GM18870 (cell line): ENCODE measurements around the gene PAX4.

ENCODE experiments used
- ATAC-seq: cut with Tn5 transposase; IDR thresholded peaks from one replicate; pipeline ENCODE4 v1.9.1; 2021; ENCODE audit warnings: moderate library complexity; ENCODE audit not compliant: unreplicated experiment

PAX4 gene

GRCh38 chr7:127618042-127618441, at the start of gene PAX4:
PAX4 (minus strand) TSS chr7:127618142; CDS start chr7:127615928, 2,214 bp downstream.
- no peak for ATAC-seq

- peak; percentile 58 for ATAC-seq
Observed at GRCh38 chr7:127667017-127667670, 49.2 kb upstream of the PAX4 start.

- ATAC-seq, result no peak
Observed at GRCh38 chr7:127666602-127667001, 48.7 kb upstream of the PAX4 start.

- ATAC-seq, result no peak
Observed at GRCh38 chr7:127665922-127666321, 48.0 kb upstream of the PAX4 start.

- ATAC-seq, result no peak
Observed at GRCh38 chr7:127658970-127659630, 41.2 kb upstream of the PAX4 start.

- ATAC-seq, result no peak
Observed at GRCh38 chr7:127657500-127657899, 39.6 kb upstream of the PAX4 start.

- ATAC-seq, result no peak
Observed at GRCh38 chr7:127655720-127656119, 37.8 kb upstream of the PAX4 start.

GRCh38 chr7:127654404-127655394, 36.8 kb upstream of the PAX4 start:
- no peak for ATAC-seq

- ATAC-seq, result no peak
Observed at GRCh38 chr7:127653396-127653795, 35.5 kb upstream of the PAX4 start.

GRCh38 chr7:127652333-127653248, 34.6 kb upstream of the PAX4 start:
- peak; percentile 12 for ATAC-seq

- ATAC-seq, result peak; percentile 99
Observed at GRCh38 chr7:127651556-127652332, 33.8 kb upstream of the PAX4 start, which contains the start of gene SND1. SND1 (plus strand) TSS chr7:127652194; CDS start chr7:127652374, 180 bp downstream.

- no peak for ATAC-seq
Observed at GRCh38 chr7:127650847-127651555, 33.1 kb upstream of the PAX4 start.

GRCh38 chr7:127648986-127649385, 31.0 kb upstream of the PAX4 start:
- no peak for ATAC-seq

- ATAC-seq, result no peak
Observed at GRCh38 chr7:127647636-127648035, 29.7 kb upstream of the PAX4 start.

GRCh38 chr7:127644484-127644883, 26.5 kb upstream of the PAX4 start:
- ATAC-seq, result no peak

GRCh38 chr7:127638197-127638596, 20.3 kb upstream of the PAX4 start:
- ATAC-seq, result no peak

GRCh38 chr7:127635659-127636285, 17.8 kb upstream of the PAX4 start:
- no peak for ATAC-seq

GRCh38 chr7:127632276-127632910, 14.5 kb upstream of the PAX4 start:
- no peak for ATAC-seq
